GM12864 (cell line): Measurements from ENCODE around the gene CHL1.

Experiments
- DNase-seq: peaks from one replicate; pipeline ENCODE4 v3.0.0-alpha.2; 2011; ENCODE audit warnings: low read depth
- H3K4me3 ChIP-seq: 2 replicates; pipeline ENCODE4 v1.5.1; 2011; ENCODE audit warnings: mild to moderate bottlenecking, low read depth, low read length, control low read depth
- CTCF ChIP-seq: IDR thresholded peaks from 2 replicates; pipeline ENCODE4 v1.5.1; 2011; ENCODE audit warnings: low read depth, mild to moderate bottlenecking, moderate library complexity, low read length, control low read depth, inconsistent platforms; ENCODE audit errors: missing control alignments

CHL1 gene

GRCh38 chr3:331881-332280, 135.3 kb downstream of the CHL1 start:
- no peak overlapping the region for H3K4me3 ChIP-seq
- DNase-seq, result no peak
- TF ChIP-seq CTCF, result no peak

- TF ChIP-seq CTCF, result no peak
- no peak overlapping the region for H3K4me3 ChIP-seq
- no peak for DNase-seq
Observed at GRCh38 chr3:332701-333100, 136.1 kb downstream of the CHL1 start.

GRCh38 chr3:335240-335639, 138.7 kb downstream of the CHL1 start:
- DNase-seq, result no peak
- TF ChIP-seq CTCF, result no peak
- H3K4me3 ChIP-seq, result no peak overlapping the region

GRCh38 chr3:339351-339750, 142.8 kb downstream of the CHL1 start:
- H3K4me3 ChIP-seq, result no peak overlapping the region
- DNase-seq, result no peak
- no peak for TF ChIP-seq CTCF

- no peak for DNase-seq
- TF ChIP-seq CTCF, result no peak
- no peak overlapping the region for H3K4me3 ChIP-seq
Observed at GRCh38 chr3:341998-342397, 145.4 kb downstream of the CHL1 start.

- DNase-seq, result no peak
- H3K4me3 ChIP-seq, result no peak overlapping the region
- TF ChIP-seq CTCF, result no peak
Observed at GRCh38 chr3:346186-346585, 149.6 kb downstream of the CHL1 start.

GRCh38 chr3:347581-347980, 151.0 kb downstream of the CHL1 start:
- no peak overlapping the region for H3K4me3 ChIP-seq
- TF ChIP-seq CTCF, result no peak
- DNase-seq, result no peak
